ENCODE measurements around the gene PDXDC1.
"Not testable (repeated sequence)": the region's sequence is repeated elsewhere in the genome, so short reads cannot be mapped to it uniquely, and the experiment has no call there.

The PDXDC1 gene

GRCh38 chr16:14974656-14975417, at the start of gene PDXDC1:
PDXDC1 (plus strand) TSS chr16:14975026; CDS start chr16:14975200, 174 bp downstream.
- H3K27ac Mint-ChIP-seq = peak within 1 kb of the TSS; percentile 89
- DNase-seq (ENCODE audit: low spot score in 2 of 2) = peak; percentile 98 to 100

GRCh38 chr16:14928064-14928714, 46.6 kb upstream of the PDXDC1 start:
- not testable (repeated sequence) for H3K36me3 Mint-ChIP-seq, H3K4me3 Mint-ChIP-seq, H3K9me3 Mint-ChIP-seq, H3K4me1 Mint-ChIP-seq
- H3K27ac Mint-ChIP-seq = peak overlapping the region; percentile 77
- peak; percentile 61 for ATAC-seq
- DNase-seq (ENCODE audit: low spot score in 2 of 2) = peak in 1 of 2 donors; percentile 46

More at GRCh38 chr16:14974656-14975417, at the start of gene PDXDC1:
- H3K4me3 Mint-ChIP-seq = peak within 1 kb of the TSS; percentile 82
- H3K9me3 Mint-ChIP-seq = not testable (repeated sequence)
- H3K4me1 Mint-ChIP-seq = peaks cover 15% of the 10 kb centered on the region
- H3K36me3 Mint-ChIP-seq = peaks cover 14% of the 10 kb centered on the region
- ATAC-seq = peak; percentile 98

- not testable (repeated sequence) for H3K36me3 Mint-ChIP-seq; H3K27ac Mint-ChIP-seq; H3K4me3 Mint-ChIP-seq; H3K4me1 Mint-ChIP-seq; H3K9me3 Mint-ChIP-seq; ATAC-seq; DNase-seq (ENCODE audit: low spot score in 2 of 2)
Measured at GRCh38 chr16:14929176-14929575, 45.6 kb upstream of the PDXDC1 start.

- not testable (repeated sequence) for H3K36me3 Mint-ChIP-seq, H3K27ac Mint-ChIP-seq, H3K4me3 Mint-ChIP-seq, H3K4me1 Mint-ChIP-seq, H3K9me3 Mint-ChIP-seq, ATAC-seq
- DNase-seq (ENCODE audit: low spot score in 2 of 2) = peak in 1 of 2 donors; percentile 28
Measured at GRCh38 chr16:14930246-14930645, 44.6 kb upstream of the PDXDC1 start.

- H3K9me3 Mint-ChIP-seq, ATAC-seq, H3K4me3 Mint-ChIP-seq, H3K36me3 Mint-ChIP-seq, H3K27ac Mint-ChIP-seq, H3K4me1 Mint-ChIP-seq: not testable (repeated sequence)
- peak in 1 of 2 donors; percentile 43 for DNase-seq (ENCODE audit: low spot score in 2 of 2)
Measured at GRCh38 chr16:14930971-14931370, 43.9 kb upstream of the PDXDC1 start.

GRCh38 chr16:14932581-14933375, 42.0 kb upstream of the PDXDC1 start:
- not testable (repeated sequence) for ATAC-seq, H3K36me3 Mint-ChIP-seq

GRCh38 chr16:14937143-14937542, 37.7 kb upstream of the PDXDC1 start, which contains the start of gene NPIPA1:
NPIPA1 (plus strand) TSS chr16:14937443; CDS start chr16:14937443, 0 bp downstream.
- H3K4me1 Mint-ChIP-seq; H3K27ac Mint-ChIP-seq; H3K9me3 Mint-ChIP-seq; ATAC-seq; H3K4me3 Mint-ChIP-seq; DNase-seq (ENCODE audit: low spot score in 2 of 2); H3K36me3 Mint-ChIP-seq: not testable (repeated sequence)

More at GRCh38 chr16:14932581-14933375, 42.0 kb upstream of the PDXDC1 start:
- DNase-seq (ENCODE audit: low spot score in 2 of 2) = peak in 1 of 2 donors; percentile 48
- H3K4me1 Mint-ChIP-seq, H3K9me3 Mint-ChIP-seq, H3K27ac Mint-ChIP-seq, H3K4me3 Mint-ChIP-seq: not testable (repeated sequence)

- not testable (repeated sequence) for H3K4me3 Mint-ChIP-seq, H3K36me3 Mint-ChIP-seq, H3K27ac Mint-ChIP-seq, H3K4me1 Mint-ChIP-seq, H3K9me3 Mint-ChIP-seq, ATAC-seq
- DNase-seq (ENCODE audit: low spot score in 2 of 2) = peak in 1 of 2 donors; percentile 44
Measured at GRCh38 chr16:14937994-14938393, 36.8 kb upstream of the PDXDC1 start.

GRCh38 chr16:14942686-14943085, 32.1 kb upstream of the PDXDC1 start:
- H3K36me3 Mint-ChIP-seq; ATAC-seq; H3K9me3 Mint-ChIP-seq; DNase-seq (ENCODE audit: low spot score in 2 of 2); H3K4me1 Mint-ChIP-seq; H3K27ac Mint-ChIP-seq; H3K4me3 Mint-ChIP-seq: not testable (repeated sequence)

- Mint-ChIP-seq H3K9me3 (no peaks in the 10 kb centered on the region), H3K36me3 (no peaks in the 10 kb centered on the region), H3K4me3 (no peak overlapping the region), H3K27ac (peak overlapping the region; percentile 52), H3K4me1 (no peaks in the 10 kb centered on the region)
- DNase-seq (ENCODE audit: low spot score in 2 of 2) (no peak), ATAC-seq (no peak)
Measured at GRCh38 chr16:14955546-14956231, 19.1 kb upstream of the PDXDC1 start.

GRCh38 chr16:14957576-14958322, 17.1 kb upstream of the PDXDC1 start:
- Mint-ChIP-seq H3K36me3 (no peaks in the 10 kb centered on the region), H3K9me3 (no peaks in the 10 kb centered on the region), H3K4me1 (no peaks in the 10 kb centered on the region), H3K4me3 (no peak overlapping the region), H3K27ac (no peak overlapping the region)
- no peak for DNase-seq (ENCODE audit: low spot score in 2 of 2)
- ATAC-seq = no peak

GRCh38 chr16:14958323-14958600, 16.6 kb upstream of the PDXDC1 start:
- Mint-ChIP-seq H3K4me1 (no peaks in the 10 kb centered on the region), H3K27ac (no peak overlapping the region), H3K36me3 (no peaks in the 10 kb centered on the region), H3K9me3 (no peaks in the 10 kb centered on the region), H3K4me3 (no peak overlapping the region)
- no peak for ATAC-seq
- no peak for DNase-seq (ENCODE audit: low spot score in 2 of 2)

- DNase-seq (ENCODE audit: low spot score in 2 of 2) (no peak), ATAC-seq (no peak)
- Mint-ChIP-seq H3K4me3 (no peak overlapping the region), H3K9me3 (no peaks in the 10 kb centered on the region), H3K36me3 (no peaks in the 10 kb centered on the region), H3K4me1 (no peaks in the 10 kb centered on the region), H3K27ac (no peak overlapping the region)
Measured at GRCh38 chr16:14958970-14959369, 15.9 kb upstream of the PDXDC1 start.

GRCh38 chr16:14961405-14962186, 13.2 kb upstream of the PDXDC1 start:
- no peaks in the 10 kb centered on the region for H3K4me1 Mint-ChIP-seq
- no peak for DNase-seq (ENCODE audit: low spot score in 2 of 2)
- ATAC-seq = no peak
- no peaks in the 10 kb centered on the region for H3K36me3 Mint-ChIP-seq
- H3K27ac Mint-ChIP-seq = no peak overlapping the region
- no peaks in the 10 kb centered on the region for H3K9me3 Mint-ChIP-seq
- no peak overlapping the region for H3K4me3 Mint-ChIP-seq
